Stimulated activated naive CD8-positive, alpha-beta T cell treated with anti-CD3 and anti-CD28 coated beads, Interleukin-15, Interleukin-2, amounts not matched to agents 100 ng/mL and 50 ng/mL, for 24 hours (primary cell): ENCODE results near the gene VEGFB.

Experiments
- H3K27ac Mint-ChIP-seq: one replicate; pipeline ENCODE4 v1.8.0; 2021; ENCODE audit warnings: mild to moderate bottlenecking, mixed read lengths
- H3K27me3 Mint-ChIP-seq: one replicate; pipeline ENCODE4 v1.8.0; 2021; ENCODE audit warnings: mixed read lengths
- H3K36me3 Mint-ChIP-seq: one replicate; pipeline ENCODE4 v1.8.0; 2021; ENCODE audit warnings: low read depth, mixed read lengths
- H3K4me1 Mint-ChIP-seq: one replicate; pipeline ENCODE4 v1.8.0; 2021; ENCODE audit warnings: low read depth, mixed read lengths
- H3K4me3 Mint-ChIP-seq: one replicate; pipeline ENCODE4 v1.8.0; 2021; ENCODE audit warnings: mild to moderate bottlenecking, mixed read lengths
- H3K9me3 Mint-ChIP-seq: one replicate; pipeline ENCODE4 v1.8.0; 2021; ENCODE audit warnings: mixed read lengths

Gene VEGFB

DNA sequence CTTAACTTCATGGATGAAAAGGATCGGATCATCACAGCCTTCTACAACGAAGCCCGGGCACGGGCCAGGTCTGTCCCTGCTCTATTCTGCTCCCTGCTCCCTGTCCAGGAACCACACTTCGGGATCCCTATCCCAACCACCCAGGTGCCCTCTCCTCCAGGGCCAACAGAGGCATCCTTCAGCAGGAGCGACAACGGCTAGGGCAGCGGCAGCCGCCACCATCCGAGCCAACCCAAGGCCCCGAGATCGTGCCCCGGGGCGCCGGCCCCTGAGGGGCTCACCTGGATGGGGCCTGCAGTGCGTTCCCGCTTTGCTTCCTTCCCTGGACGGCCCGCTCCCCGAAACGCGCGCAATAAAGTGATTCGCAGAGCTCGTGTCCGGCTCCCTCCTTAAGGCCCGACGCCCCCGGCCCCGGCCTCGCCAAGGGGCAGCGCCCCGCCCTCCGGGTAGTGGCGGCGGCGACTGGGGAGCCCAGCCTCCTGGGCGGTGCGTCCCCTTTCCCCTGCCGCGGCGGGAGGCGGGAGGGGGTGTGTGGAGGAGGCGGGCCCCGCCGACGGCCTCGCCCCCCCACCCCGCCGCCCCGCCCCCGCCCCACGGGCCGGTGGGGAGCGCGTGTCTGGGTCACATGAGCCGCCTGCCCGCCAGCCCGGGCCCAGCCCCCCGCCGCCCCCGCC lies at the start of gene VEGFB:
Gene VEGFB, plus strand, starts transcription at position 672 of the 674 bp plus-strand sequence. CDS start 250 bp downstream, outside the sequence.
- H3K9me3 Mint-ChIP-seq: no peaks in the 10 kb centered on the region
- H3K4me3 Mint-ChIP-seq: peak within 1 kb of the TSS; percentile 87
- peak within 1 kb of the TSS; percentile 84 for H3K27ac Mint-ChIP-seq
- peaks cover 43% of the 10 kb centered on the region for H3K4me1 Mint-ChIP-seq
- no peaks in the 10 kb centered on the region for H3K27me3 Mint-ChIP-seq
- H3K36me3 Mint-ChIP-seq: no peaks in the 10 kb centered on the region

GRCh38 chr11:64185175-64185692 lies 49.1 kb upstream of the VEGFB start:
- Mint-ChIP-seq H3K27me3 (no peaks in the 10 kb centered on the region), H3K4me3 (peak overlapping the region; percentile 96), H3K9me3 (no peaks in the 10 kb centered on the region), H3K4me1 (peaks cover 57% of the 10 kb centered on the region), H3K27ac (peak overlapping the region; percentile 94), H3K36me3 (peaks cover 13% of the 10 kb centered on the region)

DNA sequence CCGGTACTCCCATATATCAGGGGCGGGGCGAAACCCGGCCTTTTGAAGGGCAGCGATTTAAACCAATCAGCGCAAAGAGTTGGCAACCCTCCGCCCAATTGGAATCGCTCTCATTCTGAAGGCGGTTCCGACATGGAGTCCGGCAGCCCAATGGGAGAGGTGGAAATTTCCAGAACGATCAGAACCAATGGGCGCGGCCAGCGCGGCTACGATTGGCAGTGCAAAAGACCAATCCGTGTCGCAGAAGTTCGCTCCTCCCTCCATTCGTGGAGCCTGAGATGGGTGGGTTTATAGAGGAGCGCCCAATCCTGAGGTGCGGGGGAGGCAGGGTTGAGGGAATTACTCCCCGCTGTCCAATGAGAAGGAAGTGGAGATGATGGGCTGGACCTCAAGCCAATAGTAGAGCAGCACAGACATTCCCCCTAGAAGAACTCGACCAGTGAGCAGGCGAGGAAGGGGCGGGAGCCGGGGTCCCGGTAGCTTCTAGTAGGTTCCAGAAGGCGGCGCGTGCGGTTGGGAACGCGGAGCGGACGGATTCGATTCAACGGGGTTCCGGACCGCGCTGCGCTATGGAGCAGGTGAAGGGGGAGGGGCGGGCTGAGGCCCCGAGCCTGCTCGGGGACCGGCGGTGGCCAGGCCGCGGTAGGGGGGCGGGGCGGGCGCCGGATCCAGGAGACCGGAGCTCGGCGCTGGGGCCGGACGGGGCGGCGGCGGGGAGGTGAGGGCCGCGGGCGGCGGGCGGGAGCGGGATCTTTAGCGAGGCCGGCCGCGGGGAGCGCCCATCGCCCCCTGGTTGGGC lies 48.5 kb upstream of the VEGFB start, which contains the start of gene STIP1:
Gene STIP1, plus strand, starts transcription at position 479 of the 799 bp plus-strand sequence. Its CDS starts 91 bp downstream, at position 570.
- H3K27me3 Mint-ChIP-seq: no peaks in the 10 kb centered on the region
- H3K4me1 Mint-ChIP-seq: peaks cover 64% of the 10 kb centered on the region
- peaks cover 18% of the 10 kb centered on the region for H3K36me3 Mint-ChIP-seq
- no peaks in the 10 kb centered on the region for H3K9me3 Mint-ChIP-seq
- H3K27ac Mint-ChIP-seq: peak within 1 kb of the TSS; percentile 94
- peak within 1 kb of the TSS; percentile 96 for H3K4me3 Mint-ChIP-seq

DNA sequence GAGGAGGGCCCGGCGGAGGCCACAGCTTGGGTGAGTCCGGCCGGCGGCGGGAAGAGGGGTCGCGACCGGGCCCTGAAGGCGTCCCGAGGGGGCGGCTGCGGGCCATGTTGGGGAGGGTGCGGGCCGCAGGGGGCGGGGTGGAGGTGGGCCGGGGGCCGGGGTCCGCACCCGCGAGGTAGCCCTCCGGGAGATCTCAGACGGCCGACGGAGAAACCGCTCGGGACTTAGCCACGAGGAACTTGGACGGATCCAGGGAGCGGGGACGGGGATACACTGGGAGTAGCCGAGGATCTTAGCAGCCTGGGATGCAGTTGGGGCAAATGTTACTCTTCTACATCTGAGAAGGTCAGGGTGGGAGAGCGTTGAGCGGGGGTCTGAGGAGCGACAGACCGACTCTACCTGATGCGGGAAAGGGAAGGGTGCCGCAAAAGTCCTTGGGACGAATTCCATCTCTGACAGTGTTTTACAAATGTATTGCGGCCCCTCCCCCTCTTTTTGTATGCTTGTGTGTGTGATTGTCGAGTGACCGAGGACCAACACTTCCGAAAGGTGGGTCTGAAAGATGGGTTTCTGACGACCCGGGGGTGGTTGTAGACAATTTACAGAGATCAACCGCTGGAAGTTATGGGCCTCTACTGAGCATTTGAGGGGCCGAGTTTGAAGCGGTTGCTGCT lies 47.8 kb upstream of the VEGFB start:
- no peak overlapping the region for H3K27ac Mint-ChIP-seq
- peaks cover 61% of the 10 kb centered on the region for H3K4me1 Mint-ChIP-seq
- no peak overlapping the region for H3K4me3 Mint-ChIP-seq
- H3K36me3 Mint-ChIP-seq: peaks cover 18% of the 10 kb centered on the region
- no peaks in the 10 kb centered on the region for H3K9me3 Mint-ChIP-seq
- no peaks in the 10 kb centered on the region for H3K27me3 Mint-ChIP-seq

DNA sequence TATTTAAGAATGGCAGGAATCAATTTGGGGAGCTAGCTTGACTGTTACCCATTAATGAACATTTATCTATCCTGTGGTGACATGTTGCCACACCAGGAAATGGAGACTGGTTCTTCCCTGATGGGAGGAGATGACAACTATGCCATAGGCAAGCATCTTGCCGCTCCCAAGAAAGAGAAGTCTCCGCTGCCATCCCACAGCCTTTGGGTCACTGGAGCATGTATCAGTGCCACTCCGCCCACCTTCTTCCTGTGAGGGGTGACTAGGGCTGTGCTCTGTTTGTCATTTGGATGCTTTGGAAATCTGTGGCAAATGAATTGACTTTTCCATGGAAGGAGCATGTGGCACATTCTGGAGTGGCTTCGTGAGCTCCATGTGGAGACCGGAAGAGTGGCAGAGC lies 42.0 kb upstream of the VEGFB start:
- no peaks in the 10 kb centered on the region for H3K9me3 Mint-ChIP-seq
- H3K4me3 Mint-ChIP-seq: no peak overlapping the region
- peaks cover 55% of the 10 kb centered on the region for H3K4me1 Mint-ChIP-seq
- no peaks in the 10 kb centered on the region for H3K27me3 Mint-ChIP-seq
- peak overlapping the region; percentile 59 for H3K27ac Mint-ChIP-seq
- H3K36me3 Mint-ChIP-seq: peaks cover 67% of the 10 kb centered on the region

GRCh38 chr11:64196626-64197025 lies 37.8 kb upstream of the VEGFB start:
- H3K4me1 Mint-ChIP-seq: peaks cover 30% of the 10 kb centered on the region
- no peaks in the 10 kb centered on the region for H3K9me3 Mint-ChIP-seq
- H3K4me3 Mint-ChIP-seq: no peak overlapping the region
- H3K36me3 Mint-ChIP-seq: peaks cover 83% of the 10 kb centered on the region
- H3K27ac Mint-ChIP-seq: peak overlapping the region; percentile 49
- H3K27me3 Mint-ChIP-seq: no peaks in the 10 kb centered on the region

- Mint-ChIP-seq H3K36me3 (peaks cover 85% of the 10 kb centered on the region), H3K4me1 (peaks cover 23% of the 10 kb centered on the region), H3K27ac (peak overlapping the region; percentile 40)
Measured at GRCh38 chr11:64198511-64198910, 35.9 kb upstream of the VEGFB start.

GRCh38 chr11:64201543-64201942 lies 32.8 kb upstream of the VEGFB start:
- H3K4me3 Mint-ChIP-seq: no peak overlapping the region
- H3K27ac Mint-ChIP-seq: no peak overlapping the region
- H3K27me3 Mint-ChIP-seq: no peaks in the 10 kb centered on the region
- no peaks in the 10 kb centered on the region for H3K9me3 Mint-ChIP-seq
- peaks cover 82% of the 10 kb centered on the region for H3K36me3 Mint-ChIP-seq
- peaks cover 40% of the 10 kb centered on the region for H3K4me1 Mint-ChIP-seq

More at GRCh38 chr11:64198511-64198910, 35.9 kb upstream of the VEGFB start:
- no peaks in the 10 kb centered on the region for H3K27me3 Mint-ChIP-seq
- no peaks in the 10 kb centered on the region for H3K9me3 Mint-ChIP-seq
- no peak overlapping the region for H3K4me3 Mint-ChIP-seq

- H3K36me3 Mint-ChIP-seq: peaks cover 82% of the 10 kb centered on the region
- H3K4me3 Mint-ChIP-seq: no peak overlapping the region
- H3K27ac Mint-ChIP-seq: no peak overlapping the region
- H3K4me1 Mint-ChIP-seq: peaks cover 36% of the 10 kb centered on the region
- no peaks in the 10 kb centered on the region for H3K9me3 Mint-ChIP-seq
- H3K27me3 Mint-ChIP-seq: no peaks in the 10 kb centered on the region
Measured at GRCh38 chr11:64202992-64203391, 31.4 kb upstream of the VEGFB start.

- H3K9me3 Mint-ChIP-seq: no peaks in the 10 kb centered on the region
- no peaks in the 10 kb centered on the region for H3K27me3 Mint-ChIP-seq
- peaks cover 40% of the 10 kb centered on the region for H3K4me1 Mint-ChIP-seq
- H3K36me3 Mint-ChIP-seq: peaks cover 82% of the 10 kb centered on the region
- no peak overlapping the region for H3K4me3 Mint-ChIP-seq
- no peak overlapping the region for H3K27ac Mint-ChIP-seq
Measured at GRCh38 chr11:64203421-64204079, 30.8 kb upstream of the VEGFB start.

DNA sequence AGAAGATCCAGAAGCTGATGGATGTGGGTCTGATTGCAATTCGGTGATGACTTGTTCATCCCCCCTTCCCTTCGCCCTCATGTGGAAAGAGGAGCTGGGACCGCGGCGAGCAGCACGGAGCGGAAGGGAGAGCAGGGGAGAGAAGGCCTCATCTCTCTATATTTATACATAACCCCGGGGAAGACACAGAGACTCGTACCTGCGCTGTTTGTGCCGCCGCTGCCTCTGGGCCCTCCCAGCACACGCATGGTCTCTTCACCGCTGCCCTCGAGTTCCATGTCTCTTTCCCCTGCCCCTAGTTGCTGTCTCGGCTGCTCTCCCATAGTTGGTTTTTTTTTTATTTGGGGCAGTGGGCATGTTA lies 30.3 kb upstream of the VEGFB start:
- H3K9me3 Mint-ChIP-seq: no peaks in the 10 kb centered on the region
- no peak overlapping the region for H3K4me3 Mint-ChIP-seq
- H3K27ac Mint-ChIP-seq: peak overlapping the region; percentile 82
- H3K4me1 Mint-ChIP-seq: peaks cover 45% of the 10 kb centered on the region
- H3K36me3 Mint-ChIP-seq: peaks cover 82% of the 10 kb centered on the region
- no peaks in the 10 kb centered on the region for H3K27me3 Mint-ChIP-seq

DNA sequence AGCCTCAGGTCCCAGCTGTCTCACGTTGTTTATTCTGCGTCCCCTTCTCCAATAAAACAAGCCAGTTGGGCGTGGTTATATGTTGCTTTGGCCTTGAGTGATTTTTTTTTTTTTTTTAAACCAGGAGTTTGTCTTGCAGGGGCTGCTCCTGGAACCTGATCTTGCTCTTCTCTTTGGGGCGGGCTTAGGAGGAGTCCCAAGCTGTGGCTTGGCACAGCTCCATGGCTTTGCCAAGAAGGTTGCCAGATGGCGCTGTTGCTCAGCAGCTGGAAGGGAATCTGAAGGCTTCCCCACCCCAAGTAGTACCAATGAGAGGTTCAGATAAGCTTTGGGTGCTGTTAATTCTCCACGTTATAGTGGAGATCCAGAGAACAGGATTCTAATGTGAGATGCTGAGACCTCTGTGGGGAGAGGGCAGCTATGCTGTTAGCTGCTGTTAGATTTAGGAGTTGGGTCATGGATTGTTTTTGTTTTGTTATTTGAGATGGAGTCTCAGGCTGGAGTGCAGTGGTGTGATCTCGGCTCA lies 29.9 kb upstream of the VEGFB start:
- Mint-ChIP-seq H3K4me3 (peak overlapping the region; percentile 70), H3K4me1 (peaks cover 50% of the 10 kb centered on the region), H3K27ac (peak overlapping the region; percentile 82), H3K36me3 (peaks cover 83% of the 10 kb centered on the region), H3K9me3 (no peaks in the 10 kb centered on the region), H3K27me3 (no peaks in the 10 kb centered on the region)

DNA sequence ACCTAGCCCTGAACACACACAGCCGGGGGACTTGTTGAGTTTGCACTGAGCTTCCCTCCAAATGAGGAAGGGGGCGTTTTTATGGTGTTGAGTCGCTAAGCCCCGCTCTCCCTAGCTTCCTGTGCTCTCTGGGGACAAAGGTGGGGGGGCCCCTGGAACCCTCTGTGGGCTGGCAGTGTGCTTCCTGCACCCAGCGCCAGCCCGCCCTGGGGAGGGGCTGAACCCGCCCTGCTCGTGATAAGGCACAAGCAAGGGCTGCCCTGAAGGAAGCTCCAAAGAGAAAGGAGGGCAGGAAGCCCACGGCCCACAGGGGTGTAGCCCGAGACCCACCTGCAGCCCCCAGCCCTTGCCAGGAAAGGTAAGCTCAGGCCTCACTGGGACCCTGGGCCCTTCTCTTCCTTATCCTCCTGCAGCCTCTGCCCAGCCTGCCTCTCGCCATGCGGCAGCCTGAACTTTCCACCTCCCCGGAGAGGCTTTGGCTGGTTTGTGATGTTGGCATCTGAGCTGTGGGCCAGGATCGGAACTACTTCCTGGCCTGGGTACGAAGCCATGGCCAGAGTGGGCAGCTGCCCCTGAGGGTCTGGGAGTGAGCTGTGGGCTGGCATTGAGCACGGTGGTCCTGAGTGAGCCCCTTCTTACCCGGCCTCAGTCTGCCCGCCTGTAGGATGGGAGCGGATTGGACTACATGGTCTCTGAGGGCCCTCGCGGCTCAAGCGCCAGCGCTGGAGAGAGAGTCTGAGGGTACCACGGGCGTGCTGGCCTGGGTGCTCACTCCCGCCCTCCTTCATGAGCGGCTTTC lies 27.7 kb upstream of the VEGFB start, which contains the start of gene FERMT3:
Gene FERMT3, plus strand, starts transcription at position 265 of the 799 bp plus-strand sequence. CDS start 644 bp downstream, outside the sequence.
- H3K4me1 Mint-ChIP-seq: peaks cover 53% of the 10 kb centered on the region
- peak within 1 kb of the TSS; percentile 94 for H3K4me3 Mint-ChIP-seq
- H3K36me3 Mint-ChIP-seq: peaks cover 70% of the 10 kb centered on the region
- H3K9me3 Mint-ChIP-seq: no peaks in the 10 kb centered on the region
- no peaks in the 10 kb centered on the region for H3K27me3 Mint-ChIP-seq
- peak within 1 kb of the TSS; percentile 96 for H3K27ac Mint-ChIP-seq
